Astrocyte (in vitro differentiated cells and primary cell): Measurements from ENCODE around the gene COPS3. TPM values are rescaled to one million over a fixed set of nuclear protein-coding genes. Genes with fewer than 3 reads are reported as not detected.

Experiments
- DNase-seq: peaks from one replicate; pipeline ENCODE4 v3.0.0-alpha.2; 2010; ENCODE audit warnings: low read depth
- FAIRE-seq: peaks from 2 replicates; lab custom pipeline; 2011; peaks lifted over from hg19 to GRCh38; lab: Jason Lieb, UNC
- H2AFZ ChIP-seq: 2 replicates; pipeline ENCODE4 v1.6.0; 2012; ENCODE audit warnings: low read depth, low read length, inconsistent platforms
- H3K27ac ChIP-seq: 2 replicates; pipeline ENCODE4 v1.5.1; 2011; ENCODE audit warnings: low read depth, low read length, inconsistent platforms
- H3K27me3 ChIP-seq: 2 replicates; pipeline ENCODE4 v1.6.0; 2011; ENCODE audit warnings: low read length, inconsistent platforms; ENCODE audit not compliant: insufficient read depth
- H3K36me3 ChIP-seq: 2 replicates; pipeline ENCODE4 v1.5.1; 2011; ENCODE audit warnings: low read length, inconsistent platforms; ENCODE audit not compliant: insufficient read depth
- H3K4me1 ChIP-seq: 2 replicates; pipeline ENCODE4 v1.5.1; 2011; ENCODE audit warnings: low read length, inconsistent platforms; ENCODE audit not compliant: insufficient read depth
- H3K4me2 ChIP-seq: 2 replicates; pipeline ENCODE4 v1.6.0; 2012; ENCODE audit warnings: low read length, inconsistent platforms
- H3K4me3 ChIP-seq: 2 replicates; pipeline ENCODE4 v1.5.1; 2011; ENCODE audit warnings: low read depth, mild to moderate bottlenecking, low read length, inconsistent platforms; ENCODE audit not compliant: insufficient read depth
- H3K79me2 ChIP-seq: 2 replicates; pipeline ENCODE4 v1.6.0; 2012; ENCODE audit warnings: mild to moderate bottlenecking, low read length, inconsistent platforms; ENCODE audit not compliant: insufficient read depth
- H3K9ac ChIP-seq: 2 replicates; pipeline ENCODE4 v1.6.0; 2012; ENCODE audit warnings: mild to moderate bottlenecking, low read length, inconsistent platforms
- H3K9me3 ChIP-seq: 2 replicates; pipeline ENCODE4 v1.5.1; 2012; ENCODE audit warnings: low read depth, mild to moderate bottlenecking, low read length, inconsistent platforms; ENCODE audit not compliant: insufficient read depth
- H4K20me1 ChIP-seq: 2 replicates; pipeline ENCODE4 v1.6.0; 2012; ENCODE audit warnings: low read length, inconsistent platforms; ENCODE audit not compliant: insufficient read depth
- H3K27ac Mint-ChIP-seq: one replicate; pipeline ENCODE4 v1.8.0; 2021; ENCODE audit warnings: mild to moderate bottlenecking, mixed read lengths; ENCODE audit not compliant: unreplicated experiment
- H3K27me3 Mint-ChIP-seq: one replicate; pipeline ENCODE4 v1.8.0; 2021; ENCODE audit warnings: low read depth, mixed read lengths; ENCODE audit not compliant: unreplicated experiment
- H3K36me3 Mint-ChIP-seq: one replicate; pipeline ENCODE4 v1.8.0; 2021; ENCODE audit warnings: low read depth, mixed read lengths; ENCODE audit not compliant: unreplicated experiment
- H3K4me1 Mint-ChIP-seq: one replicate; pipeline ENCODE4 v1.8.0; 2021; ENCODE audit warnings: low read depth, mixed read lengths; ENCODE audit not compliant: unreplicated experiment
- H3K4me3 Mint-ChIP-seq: one replicate; pipeline ENCODE4 v1.8.0; 2021; ENCODE audit warnings: mild to moderate bottlenecking, moderate library complexity, mixed read lengths; ENCODE audit not compliant: unreplicated experiment
- H3K9me3 Mint-ChIP-seq: one replicate; pipeline ENCODE4 v1.8.0; 2021; ENCODE audit warnings: mild to moderate bottlenecking, mixed read lengths; ENCODE audit not compliant: unreplicated experiment
- EZH2 ChIP-seq: IDR thresholded peaks from 2 replicates; pipeline ENCODE4 v1.6.1; 2012; ENCODE audit warnings: mild to moderate bottlenecking, low read length, inconsistent platforms; ENCODE audit not compliant: insufficient read depth
- total RNA-seq: library from RNA; stranded (reverse); gene quantifications from 2 replicates; pipeline ENCODE4 v1.2.1, GENCODE V29; 2021
- TF ChIP-seq, protein P1 (sequence below): IDR thresholded peaks from 2 replicates; pipeline ENCODE4 v1.5.1; 2011; ENCODE audit warnings: low read depth, mild to moderate bottlenecking, inconsistent platforms, low read length, moderate library complexity; ENCODE audit not compliant: insufficient read depth

Gene COPS3
- total RNA-seq, 1 donor from 2014 or later, result 76.8 TPM

DNA sequence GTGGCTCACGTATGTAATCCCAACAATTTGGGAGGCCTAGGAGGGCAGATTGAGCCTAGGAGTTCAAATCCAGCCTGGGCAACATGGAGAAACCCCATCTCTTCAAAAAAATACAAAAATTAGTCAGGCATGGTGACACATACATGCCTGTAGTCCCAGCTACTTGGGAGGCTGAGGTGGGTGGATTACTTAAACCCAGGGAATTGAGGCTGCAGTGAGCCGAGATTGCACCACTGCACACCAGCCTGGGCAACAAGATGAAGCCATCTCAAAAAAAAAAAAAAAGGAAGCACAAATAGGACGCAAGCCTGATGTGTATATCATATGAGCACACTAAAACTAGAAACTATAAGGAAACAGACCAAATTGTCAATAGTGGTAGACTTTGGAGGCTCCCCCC is 27.0 kb downstream of the COPS3 start:
- H3K27me3 Mint-ChIP-seq, result no peaks in the 10 kb centered on the region
- H3K27ac Mint-ChIP-seq, result no peak overlapping the region
- H3K36me3 Mint-ChIP-seq, result peaks cover 22% of the 10 kb centered on the region
- no peaks in the 10 kb centered on the region for H3K9me3 Mint-ChIP-seq
- H3K27ac ChIP-seq, result no peak overlapping the region
- H3K79me2 ChIP-seq, result no peaks in the 10 kb centered on the region
- H3K4me3 Mint-ChIP-seq, result no peak overlapping the region
- H4K20me1 ChIP-seq, result no peaks in the 10 kb centered on the region
- no peaks in the 10 kb centered on the region for H3K4me1 Mint-ChIP-seq
- no peak overlapping the region for H3K4me3 ChIP-seq
- H3K9ac ChIP-seq, result no peak overlapping the region
- no peaks in the 10 kb centered on the region for H3K27me3 ChIP-seq
- no peak for TF ChIP-seq EZH2
- TF ChIP-seq, protein P1, sequence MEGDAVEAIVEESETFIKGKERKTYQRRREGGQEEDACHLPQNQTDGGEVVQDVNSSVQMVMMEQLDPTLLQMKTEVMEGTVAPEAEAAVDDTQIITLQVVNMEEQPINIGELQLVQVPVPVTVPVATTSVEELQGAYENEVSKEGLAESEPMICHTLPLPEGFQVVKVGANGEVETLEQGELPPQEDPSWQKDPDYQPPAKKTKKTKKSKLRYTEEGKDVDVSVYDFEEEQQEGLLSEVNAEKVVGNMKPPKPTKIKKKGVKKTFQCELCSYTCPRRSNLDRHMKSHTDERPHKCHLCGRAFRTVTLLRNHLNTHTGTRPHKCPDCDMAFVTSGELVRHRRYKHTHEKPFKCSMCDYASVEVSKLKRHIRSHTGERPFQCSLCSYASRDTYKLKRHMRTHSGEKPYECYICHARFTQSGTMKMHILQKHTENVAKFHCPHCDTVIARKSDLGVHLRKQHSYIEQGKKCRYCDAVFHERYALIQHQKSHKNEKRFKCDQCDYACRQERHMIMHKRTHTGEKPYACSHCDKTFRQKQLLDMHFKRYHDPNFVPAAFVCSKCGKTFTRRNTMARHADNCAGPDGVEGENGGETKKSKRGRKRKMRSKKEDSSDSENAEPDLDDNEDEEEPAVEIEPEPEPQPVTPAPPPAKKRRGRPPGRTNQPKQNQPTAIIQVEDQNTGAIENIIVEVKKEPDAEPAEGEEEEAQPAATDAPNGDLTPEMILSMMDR, result no peak
- no peak overlapping the region for H2AFZ ChIP-seq
- H3K9me3 ChIP-seq, result no peaks in the 10 kb centered on the region
- H3K36me3 ChIP-seq, result peaks cover 35% of the 10 kb centered on the region
- no peak for FAIRE-seq
- DNase-seq, result no peak
- H3K4me1 ChIP-seq, result no peaks in the 10 kb centered on the region
- H3K4me2 ChIP-seq, result no peak overlapping the region

DNA sequence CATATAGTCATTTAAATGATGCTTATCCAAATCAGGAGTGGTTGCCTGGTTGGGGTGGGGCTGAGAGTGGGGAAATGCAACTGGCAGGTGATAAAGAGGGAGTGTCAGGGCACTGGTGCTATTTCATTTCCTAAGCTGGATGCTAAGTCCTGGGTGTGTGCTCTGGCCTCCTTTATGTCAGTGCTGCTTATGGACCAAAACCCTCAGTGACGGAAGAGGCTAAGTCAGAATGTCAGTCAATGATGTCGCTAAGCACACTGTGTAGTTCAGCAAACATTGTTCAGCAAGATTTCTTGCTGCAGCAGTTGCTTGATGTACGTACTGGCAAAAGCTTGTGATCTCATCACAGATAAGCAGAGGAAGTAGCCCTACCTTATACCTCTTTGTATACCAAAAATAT is 27.6 kb downstream of the COPS3 start:
- peaks cover 34% of the 10 kb centered on the region for H3K36me3 ChIP-seq
- TF ChIP-seq, protein P1, result no peak
- no peak for TF ChIP-seq EZH2
- H3K4me2 ChIP-seq, result no peak overlapping the region
- H3K9me3 Mint-ChIP-seq, result no peaks in the 10 kb centered on the region
- no peaks in the 10 kb centered on the region for H3K27me3 Mint-ChIP-seq
- no peaks in the 10 kb centered on the region for H3K9me3 ChIP-seq
- H3K9ac ChIP-seq, result no peak overlapping the region
- no peak overlapping the region for H3K27ac ChIP-seq
- peaks cover 17% of the 10 kb centered on the region for H3K36me3 Mint-ChIP-seq
- no peaks in the 10 kb centered on the region for H3K27me3 ChIP-seq
- DNase-seq (no peak), FAIRE-seq (no peak)
- H3K4me3 Mint-ChIP-seq, result no peak overlapping the region
- no peaks in the 10 kb centered on the region for H3K4me1 Mint-ChIP-seq
- H2AFZ ChIP-seq, result no peak overlapping the region
- H3K27ac Mint-ChIP-seq, result no peak overlapping the region
- no peaks in the 10 kb centered on the region for H4K20me1 ChIP-seq
- H3K4me1 ChIP-seq, result no peaks in the 10 kb centered on the region
- no peak overlapping the region for H3K4me3 ChIP-seq
- no peaks in the 10 kb centered on the region for H3K79me2 ChIP-seq

DNA sequence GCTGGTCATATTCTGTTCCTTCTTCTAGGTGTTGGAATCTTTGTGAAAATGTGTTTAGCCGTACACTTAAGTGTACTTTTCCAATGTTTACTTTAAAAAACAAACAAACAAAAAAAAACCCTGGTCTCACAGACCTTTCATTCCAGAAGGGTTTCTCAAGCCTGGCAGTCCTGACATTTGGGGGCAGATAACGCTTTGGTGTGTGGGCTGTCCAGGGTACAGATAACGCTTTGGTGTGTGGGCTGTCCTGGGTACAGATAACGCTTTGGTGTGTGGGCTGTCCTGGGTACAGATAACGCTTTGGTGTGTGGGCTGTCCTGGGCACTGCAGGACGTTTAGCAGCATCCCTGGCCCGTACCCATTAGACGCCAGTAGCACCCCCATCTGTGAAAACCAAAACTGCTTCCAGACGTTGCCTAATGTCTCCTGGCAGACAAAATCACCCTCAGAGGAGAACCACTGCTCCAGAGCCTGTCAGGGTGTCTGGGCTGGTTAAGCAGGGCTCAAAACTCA is 28.8 kb downstream of the COPS3 start:
- DNase-seq (no peak), FAIRE-seq (no peak)
- Histone ChIP-seq H3K4me3 (no peak overlapping the region), H3K9me3 (no peaks in the 10 kb centered on the region), H4K20me1 (no peaks in the 10 kb centered on the region), H3K4me2 (no peak overlapping the region), H2AFZ (no peak overlapping the region), H3K9ac (no peak overlapping the region), H3K79me2 (no peaks in the 10 kb centered on the region), H3K27ac (no peak overlapping the region), H3K36me3 (peaks cover 40% of the 10 kb centered on the region), H3K4me1 (no peaks in the 10 kb centered on the region), H3K27me3 (no peaks in the 10 kb centered on the region)
- H3K4me3 Mint-ChIP-seq, result no peak overlapping the region
- H3K36me3 Mint-ChIP-seq, result peaks cover 16% of the 10 kb centered on the region
- H3K27ac Mint-ChIP-seq, result no peak overlapping the region
- TF ChIP-seq, protein P1, result no peak
- no peak for TF ChIP-seq EZH2
- no peaks in the 10 kb centered on the region for H3K4me1 Mint-ChIP-seq
- no peaks in the 10 kb centered on the region for H3K27me3 Mint-ChIP-seq
- no peaks in the 10 kb centered on the region for H3K9me3 Mint-ChIP-seq
